Spleen (tissue), 7 donors: ENCODE results near the gene DCX.

Source experiments
- CTCF ChIP-seq, 11 experiments: fragments of 200-600 bp in 7 of 11; fragments of 450-650 bp in 4 of 11; sonication (generic) in 4 of 11; IDR thresholded peaks in 8 of 11; conservative IDR thresholded peaks in 3 of 11; 1 replicate in 7 of 11; 2 replicates in 4 of 11; pipeline versions ENCODE4 v1.4.0 to v1.8.0; 2016 to 2021; ENCODE audit warnings: antibody characterized with exemption in 11 of 11, inconsistent platforms in 4 of 11, mild to moderate bottlenecking in 1 of 11
- POLR2AphosphoS5 ChIP-seq, 3 donors: sonication (generic); formaldehyde crosslinking; IDR thresholded peaks; one replicate each; pipeline ENCODE4 v1.5.1; 2017; ENCODE audit warnings: antibody characterized with exemption in 3 of 3
- donor health status: DM: no; HTN: no; CAD: no; lungs with moderate emphysema.
- donor health status: DM: no; HTN: no; CAD: no.
- donor health status: DM: no; HTN: no; CAD: no.

- no peak for TF ChIP-seq CTCF (IDR thresholded peaks at IDR 0.05 in 8 of 11, conservative IDR thresholded peaks at IDR 0.05 in 3 of 11)
- TF ChIP-seq POLR2AphosphoS5 (IDR thresholded peaks at IDR 0.05): no peak
Observed at GRCh38 chrX:111337067-111337637, 74.8 kb downstream of the DCX start.
